Measurements from ENCODE around the gene EXOSC5.

- no peak for TF ChIP-seq EP300 (IDR thresholded peaks at IDR 0.05)
- TF ChIP-seq, protein P1, sequence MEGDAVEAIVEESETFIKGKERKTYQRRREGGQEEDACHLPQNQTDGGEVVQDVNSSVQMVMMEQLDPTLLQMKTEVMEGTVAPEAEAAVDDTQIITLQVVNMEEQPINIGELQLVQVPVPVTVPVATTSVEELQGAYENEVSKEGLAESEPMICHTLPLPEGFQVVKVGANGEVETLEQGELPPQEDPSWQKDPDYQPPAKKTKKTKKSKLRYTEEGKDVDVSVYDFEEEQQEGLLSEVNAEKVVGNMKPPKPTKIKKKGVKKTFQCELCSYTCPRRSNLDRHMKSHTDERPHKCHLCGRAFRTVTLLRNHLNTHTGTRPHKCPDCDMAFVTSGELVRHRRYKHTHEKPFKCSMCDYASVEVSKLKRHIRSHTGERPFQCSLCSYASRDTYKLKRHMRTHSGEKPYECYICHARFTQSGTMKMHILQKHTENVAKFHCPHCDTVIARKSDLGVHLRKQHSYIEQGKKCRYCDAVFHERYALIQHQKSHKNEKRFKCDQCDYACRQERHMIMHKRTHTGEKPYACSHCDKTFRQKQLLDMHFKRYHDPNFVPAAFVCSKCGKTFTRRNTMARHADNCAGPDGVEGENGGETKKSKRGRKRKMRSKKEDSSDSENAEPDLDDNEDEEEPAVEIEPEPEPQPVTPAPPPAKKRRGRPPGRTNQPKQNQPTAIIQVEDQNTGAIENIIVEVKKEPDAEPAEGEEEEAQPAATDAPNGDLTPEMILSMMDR (IDR thresholded peaks at IDR 0.05), result no peak
Measured at GRCh38 chr19:41437944-41438574, 40.9 kb upstream of the EXOSC5 start.
